Islet precursor cell (in vitro differentiated cells): ENCODE measurements around the gene ZNF575.

Source experiments
- DNase-seq: peaks from one replicate; pipeline ENCODE4 v3.0.0-alpha.2; 2018

The ZNF575 gene

DNA sequence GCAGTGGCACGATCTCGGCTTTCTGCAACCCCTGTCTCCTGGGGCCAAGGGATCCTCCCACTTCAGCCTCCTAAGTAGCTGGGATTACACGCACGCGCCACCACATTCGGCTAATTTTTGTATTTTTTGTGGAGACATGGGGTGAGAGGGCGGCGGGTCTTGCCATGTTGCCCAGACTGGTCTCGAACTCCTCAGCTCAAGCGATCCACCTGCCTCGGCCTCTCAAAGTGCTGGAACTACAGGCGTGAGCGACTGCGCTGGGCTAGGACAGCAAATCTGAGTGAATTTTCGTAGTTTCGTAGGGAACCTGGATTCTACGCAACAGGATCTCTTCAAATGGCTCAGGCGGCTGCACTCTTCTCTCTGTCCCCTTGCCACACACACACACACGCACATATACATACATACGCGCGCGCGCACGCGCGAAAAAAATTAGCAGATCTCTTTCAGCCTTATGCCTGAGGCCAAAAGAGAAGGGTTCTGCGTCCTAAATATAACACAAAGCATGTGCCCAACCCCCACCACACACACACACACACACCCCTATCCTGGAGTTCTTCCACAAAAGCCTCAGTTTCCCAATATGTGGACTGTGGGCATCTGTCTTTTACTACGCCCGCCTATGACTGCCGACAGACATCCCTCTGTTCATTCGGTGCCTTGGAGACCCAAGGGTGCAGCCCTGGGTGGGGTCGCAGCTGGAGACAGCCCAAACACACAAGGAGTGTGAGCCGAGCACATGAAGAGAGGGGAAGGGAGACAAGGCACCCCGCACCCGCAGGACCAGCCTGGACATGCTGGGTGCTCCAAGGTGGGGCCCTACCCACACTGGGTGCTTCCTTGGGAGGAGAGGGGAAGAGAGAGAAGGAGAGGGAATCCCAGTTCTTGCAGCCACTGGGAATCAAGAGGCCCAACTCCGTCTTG lies 43.2 kb downstream of the ZNF575 start:
- DNase-seq, result no peak

DNA sequence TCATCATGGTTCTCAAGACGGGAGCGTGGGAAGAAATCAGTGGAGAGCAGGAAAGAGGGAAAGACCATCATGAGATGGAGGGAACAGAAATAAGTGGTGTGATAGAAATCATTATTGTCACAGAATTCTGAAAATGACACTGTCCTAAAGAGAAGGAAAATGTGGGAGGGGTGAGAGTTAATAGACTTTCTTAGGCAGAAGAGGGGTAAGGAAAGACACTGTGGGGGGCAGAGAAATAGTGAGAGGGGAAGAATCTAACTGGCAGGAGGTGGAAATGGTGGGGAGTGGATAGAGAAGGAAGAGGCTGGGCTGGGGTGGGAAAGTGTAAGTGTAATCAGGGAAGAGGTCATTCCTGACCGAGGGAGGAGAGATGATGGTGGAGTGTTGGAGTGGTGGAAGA lies 45.8 kb downstream of the ZNF575 start:
- no peak for DNase-seq

DNA sequence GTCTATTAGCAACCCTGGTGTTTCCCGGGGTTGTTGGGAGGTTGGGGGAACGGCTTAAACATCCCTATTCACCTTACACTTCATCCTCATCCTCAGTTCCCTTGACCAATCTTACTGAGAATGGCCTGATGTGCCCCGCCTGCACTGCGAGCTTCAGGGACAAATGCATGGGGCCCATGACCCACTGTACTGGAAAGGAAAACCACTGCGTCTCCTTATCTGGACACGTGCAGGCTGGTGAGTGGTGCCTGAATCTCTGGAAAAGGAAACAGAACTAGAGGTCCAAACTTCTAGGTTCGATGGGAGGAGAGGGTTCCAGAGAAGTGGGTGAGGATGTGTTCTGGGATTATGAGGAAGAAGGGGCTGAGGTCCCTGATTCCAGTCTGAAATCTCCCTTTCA lies 48.5 kb downstream of the ZNF575 start:
- no peak for DNase-seq

DNA sequence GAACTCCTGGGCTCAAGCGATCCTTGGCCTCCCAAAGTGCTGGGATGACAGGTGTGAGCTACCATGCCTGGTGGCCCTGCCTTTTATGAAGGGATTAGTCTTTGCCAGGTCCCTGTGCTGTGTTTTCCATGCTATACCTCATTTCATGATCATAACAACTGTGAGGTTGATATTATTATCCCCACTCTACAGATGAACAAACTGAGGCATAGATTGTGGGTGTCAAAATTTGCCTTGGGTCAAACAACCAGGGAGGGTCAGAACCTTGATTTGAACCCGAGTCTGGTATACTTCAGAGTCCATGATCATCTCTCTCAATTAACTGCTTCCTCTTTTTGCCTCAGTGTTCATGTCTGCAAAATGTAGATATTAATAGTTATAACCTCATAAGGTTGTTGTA lies 49.5 kb downstream of the ZNF575 start:
- no peak for DNase-seq

- DNase-seq, result no peak
These were observed 51.5 kb downstream of the ZNF575 start for GRCh38 chr19:43584484-43584883.
